Activated T-cell treated with anti-CD3 and anti-CD28 coated beads, Interleukin-2, amount 50 U/mL, for 4 hours (primary cell): ENCODE results near the gene ITM2B. TPM values are rescaled to one million over a fixed set of nuclear protein-coding genes. Genes with fewer than 3 reads are reported as not detected.
A peak's percentile ranks its signal among the peaks of the same experiment; 100 is the strongest.

Source experiments
- ATAC-seq, 2 donors: fragments of 200-7000 bp; cut with Tn5 transposase; one replicate each; pipeline ENCODE4 v1.10.0; 2021
- DNase-seq: peaks from one replicate; pipeline ENCODE4 v3.0.0-alpha.2; 2020
- H3K27me3 Mint-ChIP-seq: one replicate; pipeline ENCODE4 v1.8.0; 2021; ENCODE audit warnings: low read depth, mixed read lengths
- H3K36me3 Mint-ChIP-seq: one replicate; pipeline ENCODE4 v1.8.0; 2022; ENCODE audit warnings: mixed read lengths; ENCODE audit not compliant: insufficient read depth
- H3K4me1 Mint-ChIP-seq: one replicate; pipeline ENCODE4 v1.8.0; 2021; ENCODE audit warnings: low read depth, mixed read lengths
- H3K4me3 Mint-ChIP-seq: one replicate; pipeline ENCODE4 v1.8.0; 2021; ENCODE audit warnings: mild to moderate bottlenecking, moderate library complexity, mixed read lengths
- H3K9me3 Mint-ChIP-seq: one replicate; pipeline ENCODE4 v1.8.0; 2021; ENCODE audit warnings: mixed read lengths
- total RNA-seq, 3 donors: library from RNA; stranded (reverse); gene quantifications; one replicate each; pipeline ENCODE4 v1.2.1, GENCODE V29; 2021

Gene ITM2B
- total RNA-seq, 3 donors from 2014 or later, result 48.8 to 63.5 (median 49.3) TPM

DNA sequence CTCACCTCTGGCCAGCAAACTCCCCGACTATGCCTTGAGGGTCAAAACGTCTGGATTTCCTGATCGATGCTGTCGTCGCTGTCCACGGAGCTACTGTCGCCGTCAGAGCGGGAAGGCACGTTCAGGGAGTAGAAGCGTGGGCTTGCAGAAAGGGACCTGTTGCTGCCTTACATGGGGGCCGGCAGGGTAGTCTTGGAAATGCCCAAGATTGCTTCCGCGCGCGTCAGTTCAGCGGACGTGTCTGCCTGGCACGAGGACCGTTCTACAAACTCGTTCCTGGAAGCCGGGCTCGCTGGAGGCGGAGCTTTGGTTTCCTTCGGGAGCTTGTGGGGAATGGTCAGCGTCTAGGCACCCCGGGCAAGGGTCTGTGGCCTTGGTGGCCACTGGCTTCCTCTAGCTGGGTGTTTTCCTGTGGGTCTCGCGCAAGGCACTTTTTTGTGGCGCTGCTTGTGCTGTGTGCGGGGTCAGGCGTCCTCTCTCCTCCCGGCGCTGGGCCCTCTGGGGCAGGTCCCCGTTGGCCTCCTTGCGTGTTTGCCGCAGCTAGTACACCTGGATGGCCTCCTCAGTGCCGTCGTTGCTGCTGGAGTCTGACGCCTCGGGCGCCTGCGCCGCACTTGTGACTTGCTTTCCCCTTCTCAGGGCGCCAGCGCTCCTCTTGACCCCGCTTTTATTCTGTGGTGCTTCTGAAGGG lies 86.0 kb downstream of the ITM2B start:
- peak overlapping the region; percentile 80 for H3K4me3 Mint-ChIP-seq
- H3K36me3 Mint-ChIP-seq, result peaks cover 26% of the 10 kb centered on the region
- DNase-seq (peak; percentile 8), ATAC-seq (peak; percentile 22 to 42)
- H3K9me3 Mint-ChIP-seq, result peaks cover 8% of the 10 kb centered on the region
- no peaks in the 10 kb centered on the region for H3K27me3 Mint-ChIP-seq
- H3K4me1 Mint-ChIP-seq, result peaks cover 36% of the 10 kb centered on the region

Other genes starting within 250 kb of the ITM2B start
- gene SUCLA2, start 231.9 kb upstream of the ITM2B start, total RNA-seq, result 10 to 100 TPM; 36.0 to 37.4 (median 36.5) TPM
- gene NUDT15, start 195.5 kb upstream of the ITM2B start, total RNA-seq, result 10 to 100 TPM; 18.3 to 22.0 (median 21.9) TPM
- gene MED4, start 138.1 kb upstream of the ITM2B start, total RNA-seq, result 10 to 100 TPM; 47.6 to 50.5 (median 47.7) TPM
- gene RB1, start 70.5 kb downstream of the ITM2B start, total RNA-seq, result 10 to 100 TPM; 27.8 to 31.4 (median 30.2) TPM
- 1 to 10 TPM; 2.0 to 4.5 (median 3.8) TPM for gene LPAR6, start 179.9 kb downstream of the ITM2B start, total RNA-seq